GM12865 (cell line): ENCODE results near the gene AMOTL2.

Source experiments
- DNase-seq: peaks from one replicate; pipeline ENCODE4 v3.0.0; 2010; ENCODE audit warnings: low read depth
- H3K4me3 ChIP-seq: 2 replicates; pipeline ENCODE4 v1.5.1; 2011; ENCODE audit warnings: mild to moderate bottlenecking, low read depth, low read length, control low read depth
- TF ChIP-seq, protein P1 (sequence below): IDR thresholded peaks from 2 replicates; pipeline ENCODE4 v1.5.1; 2011; ENCODE audit warnings: low read length, control low read depth, low read depth, inconsistent platforms; ENCODE audit not compliant: insufficient read depth; ENCODE audit errors: missing control alignments

AMOTL2 gene

DNA sequence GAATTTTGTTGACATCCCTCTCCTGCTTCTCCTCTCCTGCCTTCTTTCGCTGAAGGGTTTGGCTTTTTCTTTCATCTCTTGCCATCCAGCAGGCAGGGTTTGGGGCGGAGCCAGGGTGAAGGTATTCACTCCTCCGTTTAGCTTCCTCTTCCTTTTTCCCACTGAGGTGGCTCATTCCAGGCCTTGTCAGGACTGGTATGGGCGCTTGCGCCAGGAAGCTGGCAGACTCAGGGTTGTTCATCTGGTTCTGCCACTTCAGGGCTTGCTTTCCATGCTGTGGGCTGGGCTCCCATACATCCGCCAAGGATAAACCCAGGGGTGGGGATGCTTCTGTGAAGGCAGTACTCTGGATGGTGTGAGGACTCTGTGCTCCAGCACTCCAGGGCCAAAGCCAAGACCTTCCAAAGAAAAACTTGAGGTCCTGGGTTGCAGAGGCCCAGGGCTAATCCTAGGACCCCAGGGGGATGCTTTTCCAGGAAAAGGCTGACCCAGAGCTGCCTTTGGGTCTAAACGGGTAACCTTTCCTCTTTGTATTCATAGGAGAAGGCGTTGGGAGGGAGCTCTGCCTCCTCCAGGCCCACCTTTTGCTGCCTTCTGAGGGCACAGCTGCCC is 7.7 kb upstream of the AMOTL2 start:
- TF ChIP-seq, protein P1, sequence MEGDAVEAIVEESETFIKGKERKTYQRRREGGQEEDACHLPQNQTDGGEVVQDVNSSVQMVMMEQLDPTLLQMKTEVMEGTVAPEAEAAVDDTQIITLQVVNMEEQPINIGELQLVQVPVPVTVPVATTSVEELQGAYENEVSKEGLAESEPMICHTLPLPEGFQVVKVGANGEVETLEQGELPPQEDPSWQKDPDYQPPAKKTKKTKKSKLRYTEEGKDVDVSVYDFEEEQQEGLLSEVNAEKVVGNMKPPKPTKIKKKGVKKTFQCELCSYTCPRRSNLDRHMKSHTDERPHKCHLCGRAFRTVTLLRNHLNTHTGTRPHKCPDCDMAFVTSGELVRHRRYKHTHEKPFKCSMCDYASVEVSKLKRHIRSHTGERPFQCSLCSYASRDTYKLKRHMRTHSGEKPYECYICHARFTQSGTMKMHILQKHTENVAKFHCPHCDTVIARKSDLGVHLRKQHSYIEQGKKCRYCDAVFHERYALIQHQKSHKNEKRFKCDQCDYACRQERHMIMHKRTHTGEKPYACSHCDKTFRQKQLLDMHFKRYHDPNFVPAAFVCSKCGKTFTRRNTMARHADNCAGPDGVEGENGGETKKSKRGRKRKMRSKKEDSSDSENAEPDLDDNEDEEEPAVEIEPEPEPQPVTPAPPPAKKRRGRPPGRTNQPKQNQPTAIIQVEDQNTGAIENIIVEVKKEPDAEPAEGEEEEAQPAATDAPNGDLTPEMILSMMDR = no peak
- H3K4me3 ChIP-seq = no peak overlapping the region
- no peak for DNase-seq

DNA sequence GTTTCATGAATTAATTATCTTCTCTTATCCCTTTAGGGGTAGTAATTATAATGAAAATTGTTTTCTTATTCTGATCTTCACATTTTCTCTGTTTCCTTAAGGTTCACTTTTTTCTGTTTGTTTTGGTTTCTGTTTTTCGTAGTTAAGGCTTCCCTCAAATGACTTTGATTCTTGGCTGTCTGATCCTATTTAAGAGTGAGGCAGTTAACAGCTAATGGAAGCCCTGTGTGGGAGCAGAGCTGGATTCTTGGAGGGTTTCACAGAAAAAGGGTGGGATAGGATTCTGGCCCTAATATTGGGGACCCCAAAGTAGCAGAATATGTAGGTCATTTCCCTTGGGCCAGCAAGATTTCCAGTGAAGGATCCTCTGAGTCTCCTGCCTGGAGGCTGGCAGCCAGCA is 6.8 kb upstream of the AMOTL2 start:
- no peak overlapping the region for H3K4me3 ChIP-seq
- TF ChIP-seq, protein P1 = no peak
- DNase-seq = no peak

DNA sequence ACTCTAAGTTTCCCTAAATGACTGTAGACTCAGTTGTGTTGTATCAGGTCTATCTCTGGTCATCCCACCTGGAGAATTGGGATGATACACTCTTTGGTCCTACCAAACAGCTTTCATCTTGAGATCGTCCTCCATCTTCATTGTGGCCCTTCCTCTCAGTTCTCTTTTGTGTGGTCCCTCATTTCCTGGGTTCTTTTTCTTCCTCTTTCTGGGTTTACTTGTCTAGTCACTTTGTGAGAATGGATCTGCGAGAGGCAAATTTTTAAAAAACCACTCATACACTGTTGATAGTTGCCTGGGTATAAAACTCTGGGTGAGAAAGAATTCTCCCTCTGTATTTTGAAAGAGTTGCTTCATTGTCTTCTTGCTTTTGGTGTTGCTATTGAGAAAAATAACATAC is 6.0 kb upstream of the AMOTL2 start:
- TF ChIP-seq, protein P1 = no peak
- peak; percentile 17 for DNase-seq
- H3K4me3 ChIP-seq = no peak overlapping the region

DNA sequence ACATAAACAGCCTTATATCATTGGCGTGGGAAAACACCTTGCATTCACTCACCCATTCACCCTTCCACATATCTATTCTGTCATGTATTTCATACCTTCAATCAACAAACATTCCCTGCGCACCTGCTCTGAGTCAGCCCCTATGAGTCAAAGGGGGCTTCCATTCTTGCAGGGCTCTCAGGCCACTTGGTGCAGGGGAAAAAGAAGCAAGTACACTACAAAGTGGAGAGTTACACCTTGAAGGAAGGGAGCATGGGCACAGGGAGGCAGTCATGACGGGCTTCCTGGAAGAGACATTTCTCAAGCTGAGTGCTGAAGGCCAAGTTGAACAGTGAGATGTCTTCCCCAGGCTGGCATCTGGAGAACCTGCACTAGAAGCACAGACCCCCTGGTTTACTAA is 4.6 kb upstream of the AMOTL2 start:
- TF ChIP-seq, protein P1 = no peak
- DNase-seq = peak; percentile 20
- H3K4me3 ChIP-seq = no peak overlapping the region

DNA sequence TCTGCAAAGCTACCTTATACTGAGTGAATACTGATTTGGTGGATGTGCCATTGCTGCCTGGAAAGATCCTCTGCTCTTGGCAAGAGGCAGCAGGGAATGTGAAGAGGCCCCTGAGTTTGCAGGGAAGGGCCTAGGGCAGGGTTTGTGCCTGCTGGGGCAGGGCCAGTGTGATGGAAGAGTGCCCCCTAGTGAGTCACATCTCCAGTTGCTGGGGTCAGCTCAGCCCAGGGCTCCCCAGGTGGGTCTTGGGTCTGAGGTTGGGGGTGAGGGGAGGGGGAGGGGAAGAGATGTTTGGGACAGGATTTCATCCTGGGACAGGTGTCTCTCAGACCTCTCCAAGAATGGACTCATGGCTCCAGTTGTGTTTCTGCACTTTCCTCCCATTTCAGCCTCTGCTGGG is 4.1 kb upstream of the AMOTL2 start:
- DNase-seq = peak; percentile 32
- H3K4me3 ChIP-seq = no peak overlapping the region
- TF ChIP-seq, protein P1 = peak; percentile 42

DNA sequence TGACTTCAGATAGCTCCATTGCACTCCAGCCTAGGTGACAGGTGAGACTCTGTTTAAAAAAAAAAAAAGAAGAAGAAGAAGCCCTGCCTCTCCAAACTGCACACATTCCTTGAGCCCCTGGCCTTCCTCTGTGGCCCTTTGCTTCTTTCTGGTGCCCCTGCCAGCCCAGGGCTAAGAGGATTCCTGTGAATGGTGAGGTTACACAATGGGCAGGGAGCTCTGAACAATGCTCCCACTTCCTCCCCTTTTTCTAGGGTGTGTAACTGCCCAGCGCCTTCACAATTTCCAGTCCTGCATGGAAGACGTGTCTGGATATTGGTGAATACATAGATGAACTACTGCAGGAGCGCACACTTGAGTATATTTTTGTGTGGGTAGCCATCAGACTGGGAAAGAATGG is 3.6 kb upstream of the AMOTL2 start:
- H3K4me3 ChIP-seq = no peak overlapping the region
- TF ChIP-seq, protein P1 = no peak
- no peak for DNase-seq

DNA sequence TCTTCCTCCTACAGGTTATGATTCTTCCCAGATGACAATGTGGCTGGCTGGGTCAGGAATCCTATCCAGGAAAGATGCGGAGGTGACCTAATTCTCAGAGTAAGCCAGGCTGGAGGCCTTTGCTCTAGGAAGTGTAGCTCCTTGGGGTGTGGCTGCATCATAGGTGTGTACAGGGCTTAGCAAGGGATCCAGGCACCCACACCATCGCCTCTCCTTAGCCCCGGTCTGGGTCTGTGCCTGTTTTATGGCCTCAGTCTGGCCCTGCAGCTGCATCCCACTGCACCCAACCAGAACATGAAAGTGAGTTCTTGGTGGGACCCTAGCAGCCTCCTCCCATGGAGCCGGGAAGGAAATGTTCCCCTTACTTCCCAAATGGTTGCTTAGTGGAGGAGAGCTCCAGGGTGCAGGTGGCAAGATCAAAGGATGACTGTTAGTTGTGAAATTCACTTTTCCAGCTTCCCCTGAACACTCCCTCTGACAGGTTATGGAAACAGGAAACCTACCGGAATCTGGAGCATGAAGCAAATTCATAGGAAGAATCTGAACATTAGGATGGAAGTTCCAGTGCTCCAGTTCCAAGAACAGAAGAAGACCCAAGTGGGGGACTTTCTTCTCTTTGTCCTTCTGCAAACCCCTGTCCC is 2.7 kb upstream of the AMOTL2 start:
- no peak overlapping the region for H3K4me3 ChIP-seq
- DNase-seq = no peak
- TF ChIP-seq, protein P1 = no peak
